GM23338 (cell line): ENCODE data around the gene PIK3R3. TPM values are rescaled to one million over a fixed set of nuclear protein-coding genes. Genes with fewer than 3 reads are reported as not detected.

Experiments used
- ATAC-seq: fragments of 200-7000 bp; cut with Tn5 transposase; 3 replicates; pipeline ENCODE4 v1.9.1; 2020
- DNase-seq: peaks from one replicate; pipeline ENCODE4 v3.0.0-alpha.2; 2015; ENCODE audit warnings: low spot score
- H2AFZ ChIP-seq: fragments of 200-600 bp; sonication (generic); 2 replicates; pipeline ENCODE4 v1.8.0; 2016; ENCODE audit warnings: antibody characterized with exemption, mild to moderate bottlenecking, moderate library complexity
- H3F3A ChIP-seq: fragments of 200-600 bp; sonication (generic); replicated peaks from 2 replicates; pipeline ENCODE4 v1.8.0; 2017; ENCODE audit warnings: antibody characterized with exemption, mixed run types, low read depth
- H3K27ac ChIP-seq: fragments of 200-600 bp; sonication (generic); 2 replicates; pipeline ENCODE4 v1.6.1; 2016; ENCODE audit warnings: low read depth
- H3K27me3 ChIP-seq: fragments of 200-600 bp; sonication (generic); 2 replicates; pipeline ENCODE4 v1.8.0; 2016; ENCODE audit warnings: mild to moderate bottlenecking, mixed run types, moderate library complexity; ENCODE audit not compliant: insufficient read depth
- H3K36me3 ChIP-seq: fragments of 200-600 bp; sonication (generic); 2 replicates; pipeline ENCODE4 v1.8.0; 2016; ENCODE audit warnings: mild to moderate bottlenecking; ENCODE audit not compliant: insufficient read depth
- H3K4me1 ChIP-seq: fragments of 200-600 bp; sonication (generic); 2 replicates; pipeline ENCODE4 v1.8.0; 2016; ENCODE audit warnings: mild to moderate bottlenecking, moderate library complexity; ENCODE audit not compliant: insufficient read depth
- H3K4me2 ChIP-seq: fragments of 200-600 bp; sonication (generic); 2 replicates; pipeline ENCODE4 v1.7.1; 2017; ENCODE audit warnings: mixed run types
- H3K4me3 ChIP-seq: fragments of 200-600 bp; sonication (generic); 2 replicates; pipeline ENCODE4 v1.6.1; 2016; ENCODE audit warnings: mixed run types
- H3K79me2 ChIP-seq: fragments of 200-600 bp; sonication (generic); replicated peaks from 2 replicates; pipeline ENCODE4 v1.8.0; 2017; ENCODE audit warnings: mild to moderate bottlenecking; ENCODE audit not compliant: insufficient read depth
- H3K9me2 ChIP-seq: fragments of 200-600 bp; sonication (generic); 2 replicates; pipeline ENCODE4 v1.8.0; 2017; ENCODE audit not compliant: insufficient read depth
- H4K20me1 ChIP-seq: fragments of 200-600 bp; sonication (generic); replicated peaks from 2 replicates; pipeline ENCODE4 v1.8.0; 2017; ENCODE audit warnings: mild to moderate bottlenecking; ENCODE audit not compliant: insufficient read depth
- H3K27ac Mint-ChIP-seq: 2 replicates; pipeline ENCODE4 v1.8.0; 2020; ENCODE audit warnings: inconsistent platforms, mild to moderate bottlenecking, moderate library complexity, mixed read lengths
- H3K27me3 Mint-ChIP-seq: 3 replicates; pipeline ENCODE4 v1.8.0; 2022; ENCODE audit warnings: low read depth, mild to moderate bottlenecking, moderate library complexity, mixed read lengths, inconsistent platforms; ENCODE audit not compliant: insufficient read depth, poor library complexity
- H3K36me3 Mint-ChIP-seq: 3 replicates; pipeline ENCODE4 v1.8.0; 2021; ENCODE audit warnings: low read depth, mild to moderate bottlenecking, inconsistent platforms, moderate library complexity, mixed read lengths
- H3K4me1 Mint-ChIP-seq: 3 replicates; pipeline ENCODE4 v1.8.0; 2020; ENCODE audit warnings: mild to moderate bottlenecking, inconsistent platforms, mixed read lengths
- H3K4me3 Mint-ChIP-seq: 3 replicates; pipeline ENCODE4 v1.8.0; 2021; ENCODE audit warnings: moderate library complexity, mild to moderate bottlenecking, inconsistent platforms, mixed read lengths
- H3K9me3 Mint-ChIP-seq: 3 replicates; pipeline ENCODE4 v1.8.0; 2020; ENCODE audit warnings: moderate library complexity, mild to moderate bottlenecking, inconsistent platforms, mixed read lengths
- EZH2 ChIP-seq: fragments of 200-600 bp; sonication (generic); IDR thresholded peaks from one replicate; pipeline ENCODE4 v1.8.0; 2017; ENCODE audit warnings: antibody characterized with exemption, mild to moderate bottlenecking, low read depth; ENCODE audit not compliant: unreplicated experiment
- NANOG ChIP-seq: IDR thresholded peaks from 2 replicates; pipeline ENCODE4 v1.6.1; 2016; ENCODE audit warnings: antibody characterized with exemption, borderline replicate concordance
- POLR2AphosphoS5 ChIP-seq: IDR thresholded peaks from 2 replicates; pipeline ENCODE4 v1.6.1; 2016; ENCODE audit warnings: antibody characterized with exemption, low read depth
- STAT1 ChIP-seq: IDR thresholded peaks from one replicate; pipeline ENCODE4 v1.6.1; 2016; ENCODE audit warnings: antibody characterized with exemption; ENCODE audit not compliant: unreplicated experiment
- ZNF114 ChIP-seq: fragments of 250-450 bp; sonication (Bioruptor Pico); IDR thresholded peaks from 2 replicates; pipeline ENCODE4 v1.5.0; 2020; ENCODE audit warnings: mild to moderate bottlenecking, moderate library complexity
- ZNF331 ChIP-seq: fragments of 250-450 bp; sonication (Bioruptor Pico); IDR thresholded peaks from 2 replicates; pipeline ENCODE4 v1.5.0; 2020; ENCODE audit warnings: low read depth, mild to moderate bottlenecking, moderate library complexity
- polyA plus RNA-seq: library from polyadenylated mRNA; unstranded; fragments of >200 nt; fragmentation: Nextera tagmentation; extraction: Ambion mirVana; gene quantifications from 2 replicates; pipeline ENCODE4 v1.2.1, GENCODE V29; 2016
- total RNA-seq: library from RNA; depleted of rRNA; stranded (reverse); fragments of >200 nt; shearing (Covaris generic); gene quantifications from 2 replicates; pipeline ENCODE4 v1.2.3, GENCODE V29; 2014
- TF ChIP-seq, protein P1 (sequence below): IDR thresholded peaks from one replicate; pipeline ENCODE4 v1.6.1; 2018; ENCODE audit warnings: antibody characterized with exemption; ENCODE audit not compliant: unreplicated experiment
- TF ChIP-seq, protein P2 (sequence below): fragments of 250-450 bp; sonication (Bioruptor Pico); IDR thresholded peaks from 2 replicates; pipeline ENCODE4 v1.5.0; 2020; ENCODE audit warnings: mild to moderate bottlenecking, moderate library complexity
- TF ChIP-seq, protein P3 (sequence below): IDR thresholded peaks from 2 replicates; pipeline ENCODE4 v1.6.1; 2016; ENCODE audit warnings: antibody characterized with exemption

Gene PIK3R3
- total and polyA plus RNA-seq, 2 experiments from 2014 or later, result 7.5 to 8.6 TPM

DNA sequence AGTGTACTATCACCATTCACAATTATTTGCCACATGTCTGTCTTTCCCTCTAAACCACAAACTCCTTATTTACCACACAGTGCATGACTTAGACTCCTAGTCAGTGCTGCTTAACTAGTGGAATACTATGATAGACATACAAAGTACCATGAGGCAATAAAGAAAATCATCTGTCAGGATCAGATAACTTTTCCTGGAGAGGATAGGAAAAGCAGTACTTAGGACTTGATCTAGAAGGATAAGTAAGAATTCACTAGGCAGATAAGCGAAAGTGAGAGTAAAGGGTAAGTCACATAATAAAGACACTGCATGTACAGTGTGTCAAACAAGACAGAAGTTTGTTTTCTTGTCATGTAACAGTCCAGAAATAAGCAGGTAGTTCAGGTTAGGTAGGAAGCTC is 21.3 kb upstream of the PIK3R3 start:
- Histone ChIP-seq H3K4me1 (no peaks in the 10 kb centered on the region; the same call in 1 of the 2 replicates), H3K9me2 (no peaks in the 10 kb centered on the region), H3K27me3 (no peaks in the 10 kb centered on the region), H3K4me2 (no peak overlapping the region), H3K36me3 (no peaks in the 10 kb centered on the region), H3F3A (no peaks in the 10 kb centered on the region), H2AFZ (no peak overlapping the region), H3K4me3 (no peak overlapping the region), H3K27ac (no peak overlapping the region), H3K79me2 (no peaks in the 10 kb centered on the region), H4K20me1 (no peaks in the 10 kb centered on the region)
- Mint-ChIP-seq H3K36me3 (no peaks in the 10 kb centered on the region), H3K9me3 (no peaks in the 10 kb centered on the region), H3K4me1 (peaks cover 2% of the 10 kb centered on the region), H3K27me3 (peaks cover 5% of the 10 kb centered on the region), H3K27ac (no peak overlapping the region), H3K4me3 (no peak overlapping the region)
- no peak for TF ChIP-seq ZNF114
- TF ChIP-seq, protein P1, sequence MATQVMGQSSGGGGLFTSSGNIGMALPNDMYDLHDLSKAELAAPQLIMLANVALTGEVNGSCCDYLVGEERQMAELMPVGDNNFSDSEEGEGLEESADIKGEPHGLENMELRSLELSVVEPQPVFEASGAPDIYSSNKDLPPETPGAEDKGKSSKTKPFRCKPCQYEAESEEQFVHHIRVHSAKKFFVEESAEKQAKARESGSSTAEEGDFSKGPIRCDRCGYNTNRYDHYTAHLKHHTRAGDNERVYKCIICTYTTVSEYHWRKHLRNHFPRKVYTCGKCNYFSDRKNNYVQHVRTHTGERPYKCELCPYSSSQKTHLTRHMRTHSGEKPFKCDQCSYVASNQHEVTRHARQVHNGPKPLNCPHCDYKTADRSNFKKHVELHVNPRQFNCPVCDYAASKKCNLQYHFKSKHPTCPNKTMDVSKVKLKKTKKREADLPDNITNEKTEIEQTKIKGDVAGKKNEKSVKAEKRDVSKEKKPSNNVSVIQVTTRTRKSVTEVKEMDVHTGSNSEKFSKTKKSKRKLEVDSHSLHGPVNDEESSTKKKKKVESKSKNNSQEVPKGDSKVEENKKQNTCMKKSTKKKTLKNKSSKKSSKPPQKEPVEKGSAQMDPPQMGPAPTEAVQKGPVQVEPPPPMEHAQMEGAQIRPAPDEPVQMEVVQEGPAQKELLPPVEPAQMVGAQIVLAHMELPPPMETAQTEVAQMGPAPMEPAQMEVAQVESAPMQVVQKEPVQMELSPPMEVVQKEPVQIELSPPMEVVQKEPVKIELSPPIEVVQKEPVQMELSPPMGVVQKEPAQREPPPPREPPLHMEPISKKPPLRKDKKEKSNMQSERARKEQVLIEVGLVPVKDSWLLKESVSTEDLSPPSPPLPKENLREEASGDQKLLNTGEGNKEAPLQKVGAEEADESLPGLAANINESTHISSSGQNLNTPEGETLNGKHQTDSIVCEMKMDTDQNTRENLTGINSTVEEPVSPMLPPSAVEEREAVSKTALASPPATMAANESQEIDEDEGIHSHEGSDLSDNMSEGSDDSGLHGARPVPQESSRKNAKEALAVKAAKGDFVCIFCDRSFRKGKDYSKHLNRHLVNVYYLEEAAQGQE, result no peak
- TF ChIP-seq ZNF331 (CRISPR knock-in tag), result no peak
- no peak for TF ChIP-seq EZH2
- TF ChIP-seq, protein P2, sequence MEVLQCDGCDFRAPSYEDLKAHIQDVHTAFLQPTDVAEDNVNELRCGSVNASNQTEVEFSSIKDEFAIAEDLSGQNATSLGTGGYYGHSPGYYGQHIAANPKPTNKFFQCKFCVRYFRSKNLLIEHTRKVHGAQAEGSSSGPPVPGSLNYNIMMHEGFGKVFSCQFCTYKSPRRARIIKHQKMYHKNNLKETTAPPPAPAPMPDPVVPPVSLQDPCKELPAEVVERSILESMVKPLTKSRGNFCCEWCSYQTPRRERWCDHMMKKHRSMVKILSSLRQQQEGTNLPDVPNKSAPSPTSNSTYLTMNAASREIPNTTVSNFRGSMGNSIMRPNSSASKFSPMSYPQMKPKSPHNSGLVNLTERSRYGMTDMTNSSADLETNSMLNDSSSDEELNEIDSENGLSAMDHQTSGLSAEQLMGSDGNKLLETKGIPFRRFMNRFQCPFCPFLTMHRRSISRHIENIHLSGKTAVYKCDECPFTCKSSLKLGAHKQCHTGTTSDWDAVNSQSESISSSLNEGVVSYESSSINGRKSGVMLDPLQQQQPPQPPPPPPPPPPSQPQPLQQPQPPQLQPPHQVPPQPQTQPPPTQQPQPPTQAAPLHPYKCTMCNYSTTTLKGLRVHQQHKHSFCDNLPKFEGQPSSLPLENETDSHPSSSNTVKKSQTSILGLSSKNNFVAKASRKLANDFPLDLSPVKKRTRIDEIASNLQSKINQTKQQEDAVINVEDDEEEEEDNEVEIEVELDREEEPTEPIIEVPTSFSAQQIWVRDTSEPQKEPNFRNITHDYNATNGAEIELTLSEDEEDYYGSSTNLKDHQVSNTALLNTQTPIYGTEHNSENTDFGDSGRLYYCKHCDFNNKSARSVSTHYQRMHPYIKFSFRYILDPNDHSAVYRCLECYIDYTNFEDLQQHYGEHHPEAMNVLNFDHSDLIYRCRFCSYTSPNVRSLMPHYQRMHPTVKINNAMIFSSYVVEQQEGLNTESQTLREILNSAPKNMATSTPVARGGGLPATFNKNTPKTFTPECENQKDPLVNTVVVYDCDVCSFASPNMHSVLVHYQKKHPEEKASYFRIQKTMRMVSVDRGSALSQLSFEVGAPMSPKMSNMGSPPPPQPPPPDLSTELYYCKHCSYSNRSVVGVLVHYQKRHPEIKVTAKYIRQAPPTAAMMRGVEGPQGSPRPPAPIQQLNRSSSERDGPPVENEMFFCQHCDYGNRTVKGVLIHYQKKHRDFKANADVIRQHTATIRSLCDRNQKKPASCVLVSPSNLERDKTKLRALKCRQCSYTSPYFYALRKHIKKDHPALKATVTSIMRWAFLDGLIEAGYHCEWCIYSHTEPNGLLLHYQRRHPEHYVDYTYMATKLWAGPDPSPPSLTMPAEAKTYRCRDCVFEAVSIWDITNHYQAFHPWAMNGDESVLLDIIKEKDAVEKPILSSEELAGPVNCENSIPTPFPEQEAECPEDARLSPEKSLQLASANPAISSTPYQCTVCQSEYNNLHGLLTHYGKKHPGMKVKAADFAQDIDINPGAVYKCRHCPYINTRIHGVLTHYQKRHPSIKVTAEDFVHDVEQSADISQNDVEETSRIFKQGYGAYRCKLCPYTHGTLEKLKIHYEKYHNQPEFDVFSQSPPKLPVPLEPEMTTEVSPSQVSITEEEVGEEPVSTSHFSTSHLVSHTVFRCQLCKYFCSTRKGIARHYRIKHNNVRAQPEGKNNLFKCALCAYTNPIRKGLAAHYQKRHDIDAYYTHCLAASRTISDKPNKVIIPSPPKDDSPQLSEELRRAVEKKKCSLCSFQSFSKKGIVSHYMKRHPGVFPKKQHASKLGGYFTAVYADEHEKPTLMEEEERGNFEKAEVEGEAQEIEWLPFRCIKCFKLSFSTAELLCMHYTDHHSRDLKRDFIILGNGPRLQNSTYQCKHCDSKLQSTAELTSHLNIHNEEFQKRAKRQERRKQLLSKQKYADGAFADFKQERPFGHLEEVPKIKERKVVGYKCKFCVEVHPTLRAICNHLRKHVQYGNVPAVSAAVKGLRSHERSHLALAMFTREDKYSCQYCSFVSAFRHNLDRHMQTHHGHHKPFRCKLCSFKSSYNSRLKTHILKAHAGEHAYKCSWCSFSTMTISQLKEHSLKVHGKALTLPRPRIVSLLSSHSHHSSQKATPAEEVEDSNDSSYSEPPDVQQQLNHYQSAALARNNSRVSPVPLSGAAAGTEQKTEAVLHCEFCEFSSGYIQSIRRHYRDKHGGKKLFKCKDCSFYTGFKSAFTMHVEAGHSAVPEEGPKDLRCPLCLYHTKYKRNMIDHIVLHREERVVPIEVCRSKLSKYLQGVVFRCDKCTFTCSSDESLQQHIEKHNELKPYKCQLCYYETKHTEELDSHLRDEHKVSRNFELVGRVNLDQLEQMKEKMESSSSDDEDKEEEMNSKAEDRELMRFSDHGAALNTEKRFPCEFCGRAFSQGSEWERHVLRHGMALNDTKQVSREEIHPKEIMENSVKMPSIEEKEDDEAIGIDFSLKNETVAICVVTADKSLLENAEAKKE (CRISPR knock-in tag), result no peak
- TF ChIP-seq POLR2AphosphoS5, result no peak
- TF ChIP-seq STAT1, result no peak
- TF ChIP-seq NANOG, result no peak
- TF ChIP-seq, protein P3, sequence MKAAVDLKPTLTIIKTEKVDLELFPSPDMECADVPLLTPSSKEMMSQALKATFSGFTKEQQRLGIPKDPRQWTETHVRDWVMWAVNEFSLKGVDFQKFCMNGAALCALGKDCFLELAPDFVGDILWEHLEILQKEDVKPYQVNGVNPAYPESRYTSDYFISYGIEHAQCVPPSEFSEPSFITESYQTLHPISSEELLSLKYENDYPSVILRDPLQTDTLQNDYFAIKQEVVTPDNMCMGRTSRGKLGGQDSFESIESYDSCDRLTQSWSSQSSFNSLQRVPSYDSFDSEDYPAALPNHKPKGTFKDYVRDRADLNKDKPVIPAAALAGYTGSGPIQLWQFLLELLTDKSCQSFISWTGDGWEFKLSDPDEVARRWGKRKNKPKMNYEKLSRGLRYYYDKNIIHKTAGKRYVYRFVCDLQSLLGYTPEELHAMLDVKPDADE, result no peak
- ATAC-seq (no peak), DNase-seq (no peak)
